Activated CD8-positive, alpha-beta memory T cell treated with anti-CD3 and anti-CD28 coated beads, Interleukin-2, amount 10 ng/mL, durations not matched to agents 7 days and 5 days (primary cell): ENCODE results near the gene CSMD2. TPM values are rescaled to one million over a fixed set of nuclear protein-coding genes. Genes with fewer than 3 reads are reported as not detected.

Experiments used
- ATAC-seq: fragments of 150-1000 bp; cut with Tn5 transposase; one replicate; pipeline ENCODE4 v1.10.0; 2021; ENCODE audit warnings: moderate library complexity
- CTCF ChIA-PET: fragments of 350-600 bp; sonication (Branson Sonifier 250); formaldehyde crosslinking; loops from one replicate; lab custom pipeline; 2021; ENCODE audit warnings: antibody characterized with exemption; lab: Charles Lee
- DNase-seq: peaks from one replicate; pipeline ENCODE4 v3.0.0-alpha.2; 2020
- H3K27ac Mint-ChIP-seq: one replicate; pipeline ENCODE4 v1.8.0; 2021; ENCODE audit warnings: mild to moderate bottlenecking, mixed read lengths
- H3K27me3 Mint-ChIP-seq: one replicate; pipeline ENCODE4 v1.8.0; 2021; ENCODE audit warnings: mixed read lengths
- H3K36me3 Mint-ChIP-seq: one replicate; pipeline ENCODE4 v1.8.0; 2021; ENCODE audit warnings: mild to moderate bottlenecking, mixed read lengths
- H3K4me1 Mint-ChIP-seq: one replicate; pipeline ENCODE4 v1.8.0; 2021; ENCODE audit warnings: mixed read lengths
- H3K4me3 Mint-ChIP-seq: one replicate; pipeline ENCODE4 v1.8.0; 2021; ENCODE audit warnings: mild to moderate bottlenecking, moderate library complexity, mixed read lengths
- H3K9me3 Mint-ChIP-seq: one replicate; pipeline ENCODE4 v1.8.0; 2022; ENCODE audit warnings: low read depth, mixed read lengths
- total RNA-seq, 2 experiments: library from RNA; stranded (reverse); gene quantifications; one replicate each; pipeline ENCODE4 v1.2.3, GENCODE V29; 2021

CSMD2 gene
- total RNA-seq, 2 experiments from 2014 or later, result not detected

DNA sequence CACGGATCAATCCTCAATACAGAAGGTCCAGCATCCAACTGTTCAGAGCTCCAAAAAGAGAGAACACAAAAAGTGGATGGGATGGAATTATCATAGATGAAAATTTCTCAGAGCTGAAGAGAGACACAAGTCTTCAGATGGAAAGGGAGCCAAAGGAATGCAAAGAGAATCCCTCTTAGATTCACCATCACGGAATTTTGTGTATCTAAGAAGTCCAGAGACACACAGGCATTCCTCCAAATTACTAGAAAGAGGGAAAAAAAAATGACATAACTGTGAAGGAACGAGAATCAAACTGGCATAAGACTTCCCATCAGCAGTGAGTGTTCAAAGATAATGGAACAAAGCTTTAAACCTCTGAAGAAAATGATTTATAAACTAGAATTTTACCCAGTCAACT lies 591.4 kb downstream of the CSMD2 start:
- Mint-ChIP-seq H3K36me3 (no peaks in the 10 kb centered on the region), H3K4me1 (no peaks in the 10 kb centered on the region), H3K27me3 (peaks cover 28% of the 10 kb centered on the region), H3K9me3 (no peaks in the 10 kb centered on the region), H3K4me3 (no peak overlapping the region), H3K27ac (no peak overlapping the region)
- CTCF ChIA-PET, result no interaction called here
- ATAC-seq, result no peak
- no peak for DNase-seq

DNA sequence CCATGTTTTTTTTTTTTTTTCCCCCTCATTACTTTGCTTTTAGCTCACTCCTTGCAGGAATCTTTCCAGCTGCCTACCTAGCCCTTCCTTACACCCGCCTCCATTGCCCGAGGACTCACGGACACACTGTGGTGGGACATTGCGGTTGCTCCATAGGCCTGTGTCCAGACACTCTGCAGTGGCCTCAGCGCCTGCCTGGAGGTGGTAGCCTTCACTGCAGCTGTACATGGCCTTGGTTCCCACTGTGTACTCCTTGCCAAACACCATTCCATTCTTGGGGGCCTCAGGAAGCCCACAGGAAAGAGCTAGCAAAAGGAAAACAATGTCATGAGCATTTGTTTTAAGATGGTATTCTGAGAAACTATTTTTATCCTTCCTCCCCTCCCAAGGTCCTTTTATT lies 592.6 kb downstream of the CSMD2 start:
- CTCF ChIA-PET, result no interaction called here
- H3K4me1 Mint-ChIP-seq, result no peaks in the 10 kb centered on the region
- no peak overlapping the region for H3K4me3 Mint-ChIP-seq
- H3K36me3 Mint-ChIP-seq, result no peaks in the 10 kb centered on the region
- peaks cover 25% of the 10 kb centered on the region for H3K27me3 Mint-ChIP-seq
- no peak for DNase-seq
- H3K9me3 Mint-ChIP-seq, result no peaks in the 10 kb centered on the region
- H3K27ac Mint-ChIP-seq, result no peak overlapping the region
- no peak for ATAC-seq

DNA sequence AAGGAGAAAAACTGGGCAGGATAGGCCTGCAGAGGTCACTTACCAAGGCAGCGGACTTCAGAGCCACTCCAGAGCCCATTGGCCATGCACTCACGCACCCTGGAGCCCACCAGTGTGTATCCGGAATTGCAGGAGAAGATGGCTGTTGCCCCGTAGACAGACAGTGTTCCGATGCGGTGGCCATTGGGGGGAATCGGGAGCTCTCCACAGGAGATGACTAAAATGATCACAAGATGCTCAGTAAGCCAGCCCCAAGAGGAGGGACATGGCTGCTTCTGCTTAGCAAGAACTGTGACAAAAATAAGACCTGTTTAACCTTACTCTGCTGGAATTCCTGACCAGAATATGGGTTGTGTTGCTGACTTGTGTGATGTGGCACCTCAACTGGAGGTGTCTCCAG lies 595.7 kb downstream of the CSMD2 start:
- Mint-ChIP-seq H3K9me3 (no peaks in the 10 kb centered on the region), H3K36me3 (no peaks in the 10 kb centered on the region), H3K4me1 (no peaks in the 10 kb centered on the region), H3K27me3 (peaks cover 31% of the 10 kb centered on the region), H3K4me3 (no peak overlapping the region), H3K27ac (no peak overlapping the region)
- DNase-seq (no peak), ATAC-seq (no peak)
- CTCF ChIA-PET, result no interaction called here

DNA sequence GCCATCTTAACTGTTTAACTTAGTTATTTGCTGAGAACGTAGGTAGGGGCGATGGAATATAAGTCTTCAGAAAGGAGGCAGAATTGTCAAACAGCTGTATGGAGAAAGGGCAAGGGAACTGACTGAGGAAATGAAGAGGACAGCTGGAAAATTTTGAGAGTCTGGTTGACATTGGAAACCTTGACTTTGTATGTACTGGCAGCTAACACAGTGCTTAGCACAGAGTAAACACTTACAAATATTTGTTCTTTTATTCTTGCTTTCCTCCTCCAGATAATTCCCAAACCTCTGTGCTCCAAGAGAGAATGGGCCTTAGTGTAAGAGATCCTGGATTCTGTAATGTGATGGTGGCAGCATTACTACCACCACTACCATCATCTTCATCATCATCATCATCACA lies 601.3 kb downstream of the CSMD2 start:
- Mint-ChIP-seq H3K9me3 (no peaks in the 10 kb centered on the region), H3K27me3 (peaks cover 20% of the 10 kb centered on the region), H3K4me3 (no peak overlapping the region), H3K36me3 (no peaks in the 10 kb centered on the region), H3K27ac (no peak overlapping the region), H3K4me1 (no peaks in the 10 kb centered on the region)
- CTCF ChIA-PET, result no interaction called here
- ATAC-seq (no peak), DNase-seq (no peak)

DNA sequence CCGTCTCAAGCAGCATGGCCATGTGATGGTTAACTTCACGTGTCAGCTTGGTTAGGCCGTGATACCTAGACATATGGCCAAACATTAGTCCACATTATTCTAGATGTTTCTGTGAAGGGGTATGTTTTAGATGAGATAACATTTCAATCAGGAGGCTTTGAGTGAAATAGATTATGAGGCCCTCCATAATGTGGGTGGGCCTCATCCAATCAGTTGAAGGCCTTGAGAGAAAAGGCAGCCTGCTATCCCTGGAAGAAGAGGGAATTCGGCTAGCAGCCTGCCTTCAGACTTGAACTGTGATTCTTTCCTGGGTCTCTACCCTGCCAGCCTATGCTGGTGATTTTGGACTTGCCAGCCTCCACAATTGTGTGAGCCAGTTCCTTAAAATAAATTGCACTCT lies 602.5 kb downstream of the CSMD2 start:
- Mint-ChIP-seq H3K27me3 (peaks cover 22% of the 10 kb centered on the region), H3K36me3 (no peaks in the 10 kb centered on the region), H3K27ac (no peak overlapping the region), H3K4me1 (no peaks in the 10 kb centered on the region), H3K4me3 (no peak overlapping the region), H3K9me3 (no peaks in the 10 kb centered on the region)
- CTCF ChIA-PET, result no interaction called here
- ATAC-seq (no peak), DNase-seq (no peak)

DNA sequence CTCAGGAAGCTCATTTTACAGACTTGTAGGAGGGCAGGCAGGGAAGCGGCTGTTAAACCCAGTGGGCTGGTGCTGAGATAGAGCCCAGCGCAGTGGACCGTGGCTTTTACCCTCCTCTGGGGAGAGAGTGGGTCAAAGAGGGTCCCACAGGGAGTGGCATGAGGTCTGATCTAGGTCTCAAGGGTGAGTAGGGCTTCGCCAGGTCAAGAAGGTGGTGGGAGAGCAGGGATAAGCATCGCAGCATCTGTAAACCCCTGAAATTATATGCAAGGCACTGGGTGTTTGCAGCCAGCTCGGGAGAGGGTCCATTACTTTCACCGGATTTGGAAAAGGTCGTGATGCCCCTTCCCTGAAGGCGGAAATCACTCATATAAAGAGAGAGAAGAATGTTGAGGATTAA lies 603.5 kb downstream of the CSMD2 start:
- H3K4me3 Mint-ChIP-seq, result no peak overlapping the region
- H3K9me3 Mint-ChIP-seq, result no peaks in the 10 kb centered on the region
- ATAC-seq (no peak), DNase-seq (no peak)
- CTCF ChIA-PET, result no interaction called here
- no peaks in the 10 kb centered on the region for H3K4me1 Mint-ChIP-seq
- peaks cover 22% of the 10 kb centered on the region for H3K27me3 Mint-ChIP-seq
- no peak overlapping the region for H3K27ac Mint-ChIP-seq
- no peaks in the 10 kb centered on the region for H3K36me3 Mint-ChIP-seq

DNA sequence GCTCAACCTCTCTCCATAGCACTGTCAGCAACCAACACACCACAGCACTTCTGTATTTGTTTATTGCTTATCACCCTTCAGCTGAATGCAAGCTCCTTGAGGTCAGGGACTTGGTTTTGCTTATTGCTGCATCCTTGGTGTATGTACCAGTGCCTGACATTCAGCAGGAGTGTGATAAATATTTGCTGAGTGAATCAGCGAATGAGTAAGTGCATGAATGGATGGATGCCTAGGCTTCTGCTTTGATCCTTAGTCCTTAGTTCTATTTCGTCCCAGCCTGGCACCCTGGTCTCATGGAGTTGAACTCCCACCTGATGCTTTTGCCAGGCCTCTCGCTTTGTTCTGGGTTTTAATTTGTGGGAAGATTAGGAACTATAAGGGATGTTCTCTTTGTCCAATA lies 604.4 kb downstream of the CSMD2 start:
- Mint-ChIP-seq H3K27ac (no peak overlapping the region), H3K36me3 (no peaks in the 10 kb centered on the region), H3K27me3 (peaks cover 16% of the 10 kb centered on the region), H3K9me3 (no peaks in the 10 kb centered on the region), H3K4me1 (no peaks in the 10 kb centered on the region), H3K4me3 (no peak overlapping the region)
- ATAC-seq (no peak), DNase-seq (no peak)
- CTCF ChIA-PET, result no interaction called here

DNA sequence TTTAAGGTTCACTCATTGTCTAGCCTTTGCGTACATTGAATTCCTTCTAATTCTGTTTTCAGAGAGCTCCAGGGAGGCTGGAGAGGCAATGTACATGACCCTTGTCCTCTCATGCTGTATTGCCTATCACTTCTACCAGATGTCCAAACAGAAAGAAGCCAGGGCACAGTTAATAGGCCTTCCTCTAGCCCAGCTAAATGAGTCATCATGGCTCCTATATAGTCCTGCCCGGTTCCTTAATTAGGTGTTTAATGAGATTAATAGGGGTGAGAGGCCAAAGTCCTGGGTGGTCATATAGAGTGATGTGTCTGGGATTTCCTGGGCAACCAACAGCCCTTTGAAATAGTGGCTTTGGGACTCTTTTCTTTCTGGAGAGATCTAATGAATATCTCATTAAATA lies 616.3 kb downstream of the CSMD2 start:
- Mint-ChIP-seq H3K27me3 (peaks cover 5% of the 10 kb centered on the region), H3K9me3 (peaks cover 4% of the 10 kb centered on the region), H3K36me3 (no peaks in the 10 kb centered on the region), H3K4me3 (no peak overlapping the region), H3K4me1 (no peaks in the 10 kb centered on the region), H3K27ac (no peak overlapping the region)
- CTCF ChIA-PET, result no interaction called here
- DNase-seq (no peak), ATAC-seq (no peak)

DNA sequence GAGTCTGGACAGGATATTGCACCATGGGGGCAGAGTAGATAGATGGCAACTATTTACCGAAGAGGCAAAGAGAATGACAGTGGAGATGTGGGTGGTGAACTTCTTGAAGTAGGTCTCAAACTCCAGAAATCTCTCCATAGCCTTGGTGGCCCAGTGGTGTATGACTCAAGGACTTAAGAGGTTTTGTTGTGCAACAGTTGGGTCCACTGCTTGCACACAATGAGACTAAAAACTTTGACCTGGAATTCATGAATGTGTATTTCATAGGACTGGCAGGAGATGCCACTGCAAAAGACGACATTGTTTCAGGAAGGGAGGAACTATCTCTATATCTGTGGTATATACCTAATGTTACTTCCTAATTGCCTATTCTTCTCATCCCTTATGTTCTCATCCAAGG lies 616.7 kb downstream of the CSMD2 start:
- Mint-ChIP-seq H3K36me3 (no peaks in the 10 kb centered on the region), H3K27me3 (peaks cover 3% of the 10 kb centered on the region), H3K27ac (no peak overlapping the region), H3K4me3 (no peak overlapping the region), H3K4me1 (no peaks in the 10 kb centered on the region), H3K9me3 (peaks cover 4% of the 10 kb centered on the region)
- ATAC-seq (no peak), DNase-seq (no peak)
- CTCF ChIA-PET, result no interaction called here

DNA sequence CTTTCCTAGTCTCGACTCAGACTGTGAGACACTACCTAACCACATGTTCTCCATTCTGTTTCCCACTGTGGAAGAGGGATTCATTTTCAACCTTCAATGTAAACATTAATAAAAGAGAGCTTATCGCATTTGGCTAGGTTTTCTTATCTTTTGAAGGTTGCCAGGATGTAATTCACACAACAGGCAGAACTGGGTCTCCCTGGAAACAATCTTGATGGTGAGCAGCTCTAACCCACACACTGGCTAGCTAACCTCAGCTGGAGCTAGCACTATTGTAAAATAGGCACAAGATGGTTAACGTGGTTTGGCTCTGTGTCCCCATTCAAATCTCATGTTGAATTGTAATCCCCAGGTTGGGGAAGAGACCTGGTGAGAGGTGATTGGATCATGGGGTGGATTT lies 617.5 kb downstream of the CSMD2 start:
- no peaks in the 10 kb centered on the region for H3K36me3 Mint-ChIP-seq
- no peaks in the 10 kb centered on the region for H3K4me1 Mint-ChIP-seq
- no peak for DNase-seq
- H3K27me3 Mint-ChIP-seq, result no peaks in the 10 kb centered on the region
- ATAC-seq, result no peak
- CTCF ChIA-PET, result no interaction called here
- H3K4me3 Mint-ChIP-seq, result no peak overlapping the region
- no peak overlapping the region for H3K27ac Mint-ChIP-seq
- peaks cover 4% of the 10 kb centered on the region for H3K9me3 Mint-ChIP-seq

DNA sequence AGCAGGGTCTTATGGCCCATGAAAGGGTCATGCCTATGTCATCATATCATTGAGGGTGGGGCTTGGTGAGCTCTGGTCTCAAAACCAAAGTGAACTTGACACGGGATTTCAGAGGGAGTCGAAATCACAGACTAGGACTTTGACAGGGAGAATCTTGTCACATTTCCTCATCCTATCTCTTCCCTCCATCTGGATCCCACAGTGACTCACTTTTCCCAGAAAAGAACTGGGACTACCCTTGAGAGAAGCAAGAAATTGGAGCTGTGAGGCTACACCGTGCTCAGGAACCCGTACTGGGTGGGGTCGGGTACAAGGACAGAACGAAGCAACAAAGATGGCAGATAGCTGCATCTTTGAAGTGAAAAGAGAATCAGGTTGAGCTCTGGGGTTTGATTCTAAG lies 623.1 kb downstream of the CSMD2 start:
- ATAC-seq, result no peak
- H3K9me3 Mint-ChIP-seq, result no peaks in the 10 kb centered on the region
- peak; percentile 14 for DNase-seq
- H3K27ac Mint-ChIP-seq, result no peak overlapping the region
- CTCF ChIA-PET, result no interaction called here
- H3K36me3 Mint-ChIP-seq, result no peaks in the 10 kb centered on the region
- no peaks in the 10 kb centered on the region for H3K27me3 Mint-ChIP-seq
- H3K4me3 Mint-ChIP-seq, result no peak overlapping the region
- H3K4me1 Mint-ChIP-seq, result no peaks in the 10 kb centered on the region

DNA sequence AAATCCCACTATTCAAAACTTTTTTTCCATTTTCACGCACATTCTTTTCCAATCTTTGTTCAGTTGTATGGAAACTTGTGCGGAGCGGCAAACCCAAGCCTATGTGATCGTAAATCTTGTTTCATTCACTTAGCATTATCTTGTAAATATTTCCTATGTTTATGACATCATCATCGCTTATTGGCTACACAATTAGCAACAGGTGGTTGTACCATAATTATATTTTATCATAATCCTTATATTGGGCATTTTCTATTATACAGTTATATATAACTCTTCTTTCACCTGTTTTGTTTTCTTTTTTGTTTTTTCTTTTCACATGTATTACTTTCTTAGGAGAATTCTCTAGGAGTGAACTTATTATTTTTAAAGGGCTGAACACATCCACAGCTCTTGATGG lies 627.1 kb downstream of the CSMD2 start:
- no peaks in the 10 kb centered on the region for H3K27me3 Mint-ChIP-seq
- H3K27ac Mint-ChIP-seq, result no peak overlapping the region
- CTCF ChIA-PET, result no interaction called here
- ATAC-seq, result no peak
- H3K4me3 Mint-ChIP-seq, result no peak overlapping the region
- H3K36me3 Mint-ChIP-seq, result no peaks in the 10 kb centered on the region
- no peak for DNase-seq
- no peaks in the 10 kb centered on the region for H3K4me1 Mint-ChIP-seq
- no peaks in the 10 kb centered on the region for H3K9me3 Mint-ChIP-seq

DNA sequence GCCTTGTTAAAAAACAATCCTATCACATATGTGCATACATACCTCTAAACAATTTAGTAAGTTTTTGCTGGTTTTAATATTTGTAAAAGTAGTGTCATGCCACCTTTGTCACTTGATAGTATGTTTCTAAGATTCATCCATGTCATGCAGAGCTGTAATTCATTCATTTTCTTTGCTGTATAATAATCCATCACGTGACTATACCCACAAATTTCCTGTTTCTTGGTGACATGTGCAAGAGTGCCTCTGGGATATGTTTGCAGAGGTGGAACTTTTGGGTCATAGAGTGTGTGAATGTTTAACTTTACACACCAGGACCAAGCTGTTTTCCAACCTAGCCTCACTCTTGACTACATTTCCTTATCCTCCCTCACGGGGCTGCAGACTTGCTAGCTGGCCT lies 629.7 kb downstream of the CSMD2 start:
- Mint-ChIP-seq H3K27ac (no peak overlapping the region), H3K27me3 (no peaks in the 10 kb centered on the region), H3K9me3 (no peaks in the 10 kb centered on the region), H3K36me3 (no peaks in the 10 kb centered on the region), H3K4me3 (no peak overlapping the region), H3K4me1 (no peaks in the 10 kb centered on the region)
- CTCF ChIA-PET, result no interaction called here
- DNase-seq (no peak), ATAC-seq (no peak)

DNA sequence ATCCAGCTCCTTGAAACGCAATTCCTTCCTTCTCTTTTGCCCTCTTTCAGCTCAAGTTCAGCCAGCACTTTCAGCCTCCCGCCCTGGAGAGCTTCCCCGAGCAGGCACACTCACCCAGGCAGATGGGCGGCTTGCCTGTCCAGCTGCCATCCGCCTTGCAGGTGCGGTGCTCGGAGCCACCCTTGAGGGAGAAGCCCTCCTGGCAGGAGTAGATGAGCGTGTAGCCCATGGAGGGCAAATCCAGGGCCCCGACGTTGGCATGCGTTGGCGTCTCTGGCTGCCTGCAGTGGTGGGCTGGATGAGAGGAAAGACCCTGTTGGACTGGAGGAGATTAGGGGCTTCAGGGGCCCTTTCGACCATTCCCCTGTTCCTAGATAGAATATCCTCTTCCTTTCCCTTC lies 632.1 kb downstream of the CSMD2 start:
- ATAC-seq, result no peak
- H3K4me1 Mint-ChIP-seq, result no peaks in the 10 kb centered on the region

DNA sequence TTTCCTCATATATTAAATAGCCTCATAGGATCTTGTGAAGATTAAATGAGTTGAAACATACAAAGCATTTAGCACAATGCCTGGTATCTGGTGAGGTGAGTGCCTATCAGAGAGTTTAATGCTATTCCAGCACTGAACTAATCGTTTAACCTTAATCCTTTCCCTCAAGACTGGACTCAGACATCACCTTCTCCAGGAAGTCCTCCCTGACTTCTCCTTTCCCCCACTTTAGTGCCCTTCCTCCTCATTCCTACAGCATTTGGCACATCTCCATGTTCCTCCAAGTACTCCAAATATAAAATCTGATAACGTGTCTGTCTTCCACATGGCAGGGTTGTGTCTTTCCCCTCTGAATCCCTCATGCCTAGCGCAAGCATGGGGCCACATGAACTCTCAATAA lies 632.8 kb downstream of the CSMD2 start:
- no peaks in the 10 kb centered on the region for H3K36me3 Mint-ChIP-seq
- H3K27ac Mint-ChIP-seq, result no peak overlapping the region
- DNase-seq, result no peak
- CTCF ChIA-PET, result no interaction called here
- H3K4me1 Mint-ChIP-seq, result no peaks in the 10 kb centered on the region
- no peaks in the 10 kb centered on the region for H3K9me3 Mint-ChIP-seq
- H3K4me3 Mint-ChIP-seq, result no peak overlapping the region
- H3K27me3 Mint-ChIP-seq, result peaks cover 10% of the 10 kb centered on the region
- no peak for ATAC-seq

More for the DNA sequence above, 632.1 kb downstream of the CSMD2 start:
- no peak overlapping the region for H3K27ac Mint-ChIP-seq
- no peak overlapping the region for H3K4me3 Mint-ChIP-seq
- no peaks in the 10 kb centered on the region for H3K36me3 Mint-ChIP-seq
- peak; percentile 29 for DNase-seq
- no peaks in the 10 kb centered on the region for H3K9me3 Mint-ChIP-seq
- CTCF ChIA-PET, result no interaction called here
- peaks cover 10% of the 10 kb centered on the region for H3K27me3 Mint-ChIP-seq
